ENCODE results near the gene BEX3.
"Not testable (repeated sequence)": the region's sequence is repeated elsewhere in the genome, so short reads cannot be mapped to it uniquely, and the experiment has no call there.

Gene BEX3

GRCh38 chrX:103382877-103383276 lies 6.5 kb downstream of the BEX3 start:
- no peak for DNase-seq (ENCODE audit: low read depth in 2 of 2)

- no peak for DNase-seq (ENCODE audit: low read depth in 2 of 2)
Measured at GRCh38 chrX:103384672-103385071, 8.3 kb downstream of the BEX3 start.

DNA sequence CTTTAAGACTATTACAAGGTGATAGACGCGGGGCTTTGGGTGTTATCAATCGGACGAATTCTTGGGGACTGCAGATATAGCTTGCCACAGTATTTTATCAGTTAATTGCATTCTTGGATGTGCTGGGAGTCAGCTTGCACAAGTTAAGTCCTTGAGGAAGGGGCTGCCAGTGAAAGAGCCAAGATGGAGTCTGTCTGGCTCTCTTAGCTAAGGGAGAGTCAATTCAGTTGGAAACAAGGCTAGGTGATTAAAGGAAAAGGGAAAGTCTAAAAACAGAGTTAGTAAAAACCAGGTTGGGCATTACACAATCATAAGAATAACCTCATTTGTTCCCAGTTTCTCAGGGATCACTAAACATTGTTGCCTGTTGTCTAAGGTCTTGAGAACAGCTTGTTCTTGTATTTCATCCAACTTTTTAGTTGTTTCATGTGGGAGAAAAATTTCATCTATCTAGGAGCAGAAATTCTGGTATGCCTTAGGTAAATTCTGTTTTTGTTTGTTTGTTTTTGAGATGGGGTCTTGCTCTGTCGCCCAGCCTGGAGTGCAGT lies 9.0 kb downstream of the BEX3 start:
- not testable (repeated sequence) for DNase-seq (ENCODE audit: low read depth in 2 of 2)

GRCh38 chrX:103386332-103386731 lies 10.0 kb downstream of the BEX3 start:
- no peak for DNase-seq (ENCODE audit: low read depth in 2 of 2)

GRCh38 chrX:103393487-103393886 lies 17.1 kb downstream of the BEX3 start:
- no peak for DNase-seq (ENCODE audit: low read depth in 2 of 2)

GRCh38 chrX:103396186-103396585 lies 19.8 kb downstream of the BEX3 start:
- DNase-seq (ENCODE audit: low read depth in 2 of 2), result no peak

GRCh38 chrX:103396660-103397059 lies 20.3 kb downstream of the BEX3 start:
- DNase-seq (ENCODE audit: low read depth in 2 of 2), result no peak

DNA sequence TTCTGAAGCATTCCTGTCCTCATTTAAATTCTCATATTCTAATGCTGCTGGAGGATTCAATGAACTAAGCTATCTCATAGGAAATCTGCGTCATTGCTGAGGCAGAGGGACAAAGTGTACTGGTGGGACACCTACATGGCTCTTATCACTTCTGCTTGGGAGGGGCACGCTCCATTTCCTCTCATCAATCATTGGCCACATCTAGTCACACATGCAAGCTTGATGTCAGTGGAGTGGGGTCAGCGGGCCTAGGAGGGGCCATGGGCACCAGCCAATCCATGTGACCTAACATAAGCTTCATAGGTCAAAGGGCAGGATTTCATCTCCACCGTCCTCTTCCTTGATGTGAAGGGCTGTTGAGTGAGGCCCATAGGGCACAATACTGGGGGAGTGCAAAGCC lies 21.4 kb downstream of the BEX3 start:
- DNase-seq (ENCODE audit: low read depth in 2 of 2), result no peak

DNA sequence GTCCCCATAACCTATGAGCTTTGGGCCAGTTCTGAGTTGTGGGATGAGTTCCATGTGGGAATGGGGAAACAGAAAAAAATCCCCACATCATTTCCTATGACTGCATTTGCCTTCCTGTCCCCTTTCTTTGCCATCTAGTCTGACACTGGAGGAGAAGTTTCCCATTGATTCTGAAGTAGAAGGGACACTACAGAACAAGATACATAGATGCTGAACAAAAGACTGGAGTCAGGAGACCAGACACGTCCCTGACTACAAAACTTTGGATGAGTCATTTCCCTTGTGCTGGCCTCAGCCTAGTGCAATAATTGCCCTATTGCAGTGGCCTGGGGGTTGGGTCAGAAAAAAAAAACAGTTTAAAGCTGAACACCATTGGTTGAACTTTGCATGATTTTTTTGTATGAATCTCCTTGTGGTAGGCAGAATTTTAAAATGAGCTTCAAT lies 22.1 kb downstream of the BEX3 start:
- no peak for DNase-seq (ENCODE audit: low read depth in 2 of 2)

DNA sequence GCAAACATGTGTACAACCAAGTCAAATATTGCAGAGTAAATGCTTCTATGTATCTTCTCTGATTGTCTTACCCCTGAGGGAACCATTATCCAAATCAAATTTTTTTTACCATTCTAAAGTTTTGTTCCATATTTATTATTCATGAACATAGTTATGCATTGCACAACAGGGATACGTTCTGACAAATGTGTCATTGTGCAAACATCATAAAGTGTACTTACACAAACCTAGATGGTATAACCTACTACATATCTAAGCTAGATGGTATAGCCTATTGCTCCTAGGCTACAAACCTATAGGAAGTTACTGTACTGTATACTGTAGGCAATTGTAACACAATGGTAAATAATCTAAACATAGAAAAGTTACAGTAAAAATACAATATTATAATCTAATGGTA lies 23.4 kb downstream of the BEX3 start:
- DNase-seq (ENCODE audit: low read depth in 2 of 2), result no peak

GRCh38 chrX:103400931-103401330 lies 24.6 kb downstream of the BEX3 start:
- no peak for DNase-seq (ENCODE audit: low read depth in 2 of 2)

DNA sequence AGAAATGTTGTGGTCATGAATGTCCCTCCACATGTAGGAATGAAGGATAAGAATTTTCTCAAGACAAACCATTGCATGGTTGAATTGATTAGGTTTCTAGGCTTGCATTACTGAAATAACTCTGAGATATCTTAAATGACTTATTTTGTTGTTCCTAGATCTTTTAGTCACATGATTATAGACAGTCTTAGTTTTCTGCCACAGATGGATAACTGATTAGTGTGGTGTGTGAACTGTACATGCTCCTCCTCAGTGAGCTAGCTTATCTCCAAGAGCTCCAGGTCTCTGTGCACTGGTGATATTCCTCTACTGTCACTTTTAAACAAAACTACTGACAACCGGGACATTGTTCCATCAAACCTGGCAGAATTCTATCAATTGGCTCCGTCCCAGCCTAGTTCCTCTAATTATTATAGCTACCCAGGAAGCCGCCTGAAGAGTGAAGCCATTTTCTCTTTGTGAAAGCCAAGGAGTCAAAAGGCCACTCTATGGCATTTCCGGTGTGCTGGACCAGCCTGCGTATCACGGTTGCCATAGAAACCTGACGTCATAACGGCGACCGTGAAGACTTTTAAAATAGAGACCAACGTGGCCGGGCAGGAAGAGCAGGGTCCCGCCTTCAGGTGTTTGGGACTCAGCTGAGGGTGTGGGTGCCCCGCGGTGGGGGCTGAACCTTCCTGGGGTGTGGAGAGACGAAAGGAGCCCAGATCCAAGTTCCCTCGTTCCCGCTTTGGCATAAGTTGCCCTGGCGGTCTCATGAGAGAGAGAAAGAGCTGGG lies 28.1 kb downstream of the BEX3 start:
- peak; percentile 13 to 37 for DNase-seq (ENCODE audit: low read depth in 2 of 2)

DNA sequence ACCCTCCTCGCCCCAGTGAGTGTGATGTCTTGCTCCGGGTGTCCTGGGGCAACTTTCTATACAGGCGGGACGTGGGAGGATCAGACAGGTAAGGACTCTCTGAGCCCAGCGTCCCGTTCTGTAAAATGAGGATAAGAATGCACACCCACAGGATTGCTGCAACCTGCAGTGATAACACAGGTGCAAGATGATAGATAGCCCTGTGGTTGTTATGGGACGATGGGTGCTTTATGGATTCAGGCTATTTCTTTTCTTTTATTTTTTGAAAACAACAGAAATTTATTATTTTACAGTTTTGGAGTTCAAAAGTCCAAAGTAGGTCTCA lies 28.6 kb downstream of the BEX3 start:
- DNase-seq (ENCODE audit: low read depth in 2 of 2), result no peak

DNA sequence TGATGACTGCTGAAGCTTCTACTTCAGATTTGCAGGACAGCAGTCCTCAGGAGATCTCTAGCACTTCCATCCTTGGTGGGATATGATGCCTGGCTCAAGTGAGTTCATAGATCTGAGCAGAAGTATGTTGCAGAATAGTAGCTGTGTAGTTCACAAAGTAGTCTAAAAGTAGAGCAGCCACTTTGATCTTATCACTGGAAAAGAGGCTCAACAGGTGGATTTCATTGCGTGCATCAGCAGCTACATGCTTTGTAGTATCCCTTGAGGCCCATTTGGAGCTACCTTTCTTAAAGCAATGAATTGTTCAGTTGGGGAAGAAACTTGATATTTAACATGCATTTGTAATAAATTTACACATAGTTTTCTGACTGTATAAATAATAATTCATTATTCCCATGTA lies 29.9 kb downstream of the BEX3 start:
- no peak for DNase-seq (ENCODE audit: low read depth in 2 of 2)

- no peak for DNase-seq (ENCODE audit: low read depth in 2 of 2)
Measured at GRCh38 chrX:103407776-103408175, 31.4 kb downstream of the BEX3 start.

- DNase-seq (ENCODE audit: low read depth in 2 of 2), result not testable (repeated sequence)
Measured at GRCh38 chrX:103411721-103412120, 35.4 kb downstream of the BEX3 start.

- no peak for DNase-seq (ENCODE audit: low read depth in 2 of 2)
Measured at GRCh38 chrX:103413705-103414387, 37.5 kb downstream of the BEX3 start.

DNA sequence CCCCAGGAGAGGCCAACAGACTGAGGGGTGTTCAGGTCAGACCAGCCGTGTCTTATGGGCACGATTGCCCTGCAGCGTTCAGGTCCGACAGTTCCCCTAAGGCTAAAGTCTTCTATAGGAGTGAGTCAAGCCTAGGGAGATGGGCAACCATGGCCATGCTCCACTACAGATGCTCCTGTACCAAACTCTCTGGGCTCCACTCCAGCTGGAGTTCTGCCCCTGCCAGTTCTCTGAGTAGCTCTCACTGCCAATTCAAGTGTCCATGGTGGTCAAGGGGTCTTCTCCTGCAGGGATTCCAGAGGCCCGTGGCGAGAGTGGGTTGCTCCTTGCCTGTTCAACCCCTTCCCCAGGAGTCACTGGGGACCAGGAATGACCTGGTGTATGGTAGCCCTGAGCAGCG lies 38.2 kb downstream of the BEX3 start:
- no peak for DNase-seq (ENCODE audit: low read depth in 2 of 2)

GRCh38 chrX:103415068-103415467 lies 38.7 kb downstream of the BEX3 start:
- no peak for DNase-seq (ENCODE audit: low read depth in 2 of 2)

DNA sequence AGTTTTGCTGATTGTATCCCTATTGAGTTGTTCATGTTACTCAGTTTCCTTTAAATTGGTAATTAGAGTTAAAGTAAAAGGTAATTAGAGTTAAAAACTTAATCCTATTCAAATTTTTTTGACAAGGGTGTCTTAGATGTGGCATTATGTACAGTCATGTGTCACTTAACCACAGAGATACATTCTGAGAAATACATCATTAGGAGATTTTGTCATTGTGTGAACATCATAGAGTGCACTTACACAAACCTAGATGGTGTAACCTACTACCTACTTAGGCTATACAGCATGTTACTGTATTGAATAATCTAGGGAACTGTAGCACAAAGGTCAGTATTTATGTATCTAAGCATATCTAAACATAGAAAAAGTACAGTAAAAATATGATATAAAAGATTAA lies 39.2 kb downstream of the BEX3 start:
- DNase-seq (ENCODE audit: low read depth in 2 of 2), result no peak

- DNase-seq (ENCODE audit: low read depth in 2 of 2), result no peak
Measured at GRCh38 chrX:103417370-103417769, 41.0 kb downstream of the BEX3 start.

DNA sequence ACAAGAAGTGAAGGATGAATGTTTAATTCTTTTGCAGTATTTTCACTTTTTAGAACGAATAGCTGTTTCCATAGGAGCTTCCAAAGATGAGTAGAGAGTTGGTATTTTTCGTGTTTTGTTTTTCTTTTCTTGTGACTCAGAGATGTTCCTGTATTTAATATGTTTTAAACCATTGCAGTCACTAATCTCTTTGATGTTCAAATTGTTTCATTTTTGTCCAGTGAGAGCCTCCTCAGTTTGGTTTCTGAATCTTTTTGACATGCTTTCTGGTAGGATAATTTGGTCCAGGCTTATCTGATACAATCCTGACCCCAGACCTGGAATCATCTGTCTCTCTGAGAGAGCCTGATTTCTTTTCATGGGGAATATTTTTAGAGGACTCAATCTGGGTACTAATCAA lies 41.6 kb downstream of the BEX3 start:
- DNase-seq (ENCODE audit: low read depth in 2 of 2), result no peak

DNA sequence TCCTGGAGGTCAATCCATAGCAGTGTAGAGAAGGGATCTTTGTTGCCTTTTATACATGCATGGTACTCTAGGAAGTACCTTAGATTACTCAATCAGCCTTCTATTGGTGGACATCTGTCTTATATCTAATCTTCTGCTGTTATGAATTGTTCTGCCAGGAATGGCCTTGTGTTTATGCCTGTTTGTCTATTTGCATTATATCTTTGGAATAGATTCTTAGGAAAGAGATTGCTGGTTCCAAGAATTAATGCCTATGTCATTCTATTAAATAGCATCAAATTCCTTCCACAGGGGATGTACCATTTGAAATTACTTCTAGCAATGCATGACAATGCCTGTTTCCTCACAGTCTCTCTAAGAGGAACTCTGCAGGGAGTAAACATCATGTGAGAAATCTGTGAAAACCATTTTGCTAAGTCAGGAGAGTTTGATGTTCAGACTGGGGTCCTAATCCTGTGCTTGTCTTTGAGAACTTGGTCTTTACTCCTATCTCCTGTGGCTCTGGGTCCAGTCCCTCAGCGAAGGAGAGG lies 42.5 kb downstream of the BEX3 start:
- no peak for DNase-seq (ENCODE audit: low read depth in 2 of 2)
